Hepatocyte (in vitro differentiated cells): ENCODE measurements around the gene PIF1. TPM values are rescaled to one million over a fixed set of nuclear protein-coding genes. Genes with fewer than 3 reads are reported as not detected.
A peak's percentile ranks its signal among the peaks of the same experiment; 100 is the strongest.

Source experiments
- DNase-seq: peaks from one replicate; pipeline ENCODE4 v3.0.0-alpha.2; 2016; ENCODE audit warnings: low spot score
- H2AFZ ChIP-seq: fragments of 200-600 bp; sonication (generic); 2 replicates; pipeline ENCODE4 v1.6.0; 2016; ENCODE audit warnings: antibody characterized with exemption, mild to moderate bottlenecking
- H3K27ac ChIP-seq: fragments of 200-600 bp; sonication (generic); 2 replicates; pipeline ENCODE4 v1.5.1; 2016; ENCODE audit warnings: mild to moderate bottlenecking
- H3K27me3 ChIP-seq: fragments of 200-600 bp; sonication (generic); 2 replicates; pipeline ENCODE4 v1.6.1; 2016
- H3K36me3 ChIP-seq: fragments of 200-600 bp; sonication (generic); replicated peaks from 2 replicates; pipeline ENCODE4 v1.5.1; 2016; ENCODE audit warnings: low read depth; ENCODE audit not compliant: insufficient read depth
- H3K4me1 ChIP-seq: fragments of 200-600 bp; sonication (generic); 2 replicates; pipeline ENCODE4 v1.5.1; 2016; ENCODE audit warnings: mild to moderate bottlenecking, moderate library complexity; ENCODE audit not compliant: insufficient read depth
- H3K4me2 ChIP-seq: fragments of 200-600 bp; sonication (generic); 2 replicates; pipeline ENCODE4 v1.6.0; 2016
- H3K4me3 ChIP-seq: fragments of 200-600 bp; sonication (generic); 2 replicates; pipeline ENCODE4 v1.5.1; 2016; ENCODE audit warnings: mild to moderate bottlenecking
- H3K79me2 ChIP-seq: fragments of 200-600 bp; sonication (generic); 2 replicates; pipeline ENCODE4 v1.6.0; 2017; ENCODE audit warnings: mild to moderate bottlenecking
- H3K9me2 ChIP-seq: fragments of 200-600 bp; sonication (generic); replicated peaks from 2 replicates; pipeline ENCODE4 v1.6.0; 2017; ENCODE audit warnings: mild to moderate bottlenecking; ENCODE audit not compliant: insufficient read depth
- H3K9me3 ChIP-seq: fragments of 200-600 bp; sonication (generic); 2 replicates; pipeline ENCODE4 v1.5.1; 2016; ENCODE audit warnings: low read depth, mild to moderate bottlenecking
- H4K20me1 ChIP-seq: fragments of 200-600 bp; sonication (generic); 2 replicates; pipeline ENCODE4 v1.6.0; 2016; ENCODE audit warnings: mild to moderate bottlenecking; ENCODE audit not compliant: insufficient read depth, poor library complexity, severe bottlenecking
- CTCF ChIP-seq: fragments of 200-600 bp; sonication (generic); IDR thresholded peaks from 2 replicates; pipeline ENCODE4 v1.5.1; 2016; ENCODE audit warnings: antibody characterized with exemption, mild to moderate bottlenecking; ENCODE audit not compliant: poor library complexity
- EZH2 ChIP-seq: fragments of 200-600 bp; sonication (generic); IDR thresholded peaks from 2 replicates; pipeline ENCODE4 v1.6.1; 2016; ENCODE audit warnings: antibody characterized with exemption, mild to moderate bottlenecking, borderline replicate concordance
- EZH2phosphoT487 ChIP-seq: fragments of 200-600 bp; sonication (generic); IDR thresholded peaks from one replicate; pipeline ENCODE4 v1.6.1; 2018; ENCODE audit warnings: antibody characterized with exemption, mild to moderate bottlenecking, low read depth, moderate library complexity; ENCODE audit not compliant: unreplicated experiment, severe bottlenecking
- WGBS: methylation state at CpG from one replicate; pipeline ENCODE4 v1.1.6; 2016; ENCODE audit warnings: low lambda C conversion rate; ENCODE audit errors: missing lambda C conversion rate; 5-methylcytosine and 5-hydroxymethylcytosine counted together
- polyA plus RNA-seq: library from polyadenylated mRNA; unstranded; fragments of >200 nt; fragmentation: Nextera tagmentation; extraction: Ambion mirVana; gene quantifications from 2 replicates; pipeline ENCODE4 v1.2.1, GENCODE V29; 2016
- total RNA-seq: library from RNA; depleted of rRNA; stranded (reverse); fragments of >200 nt; gene quantifications from 2 replicates; pipeline ENCODE4 v1.2.3, GENCODE V29; 2014

Gene PIF1
- total and polyA plus RNA-seq, 2 experiments from 2014 or later, result 1.5 to 3.3 TPM

GRCh38 chr15:64779024-64779423, 46.4 kb downstream of the PIF1 start:
- Histone ChIP-seq H3K9me2 (no peaks in the 10 kb centered on the region), H3K36me3 (no peaks in the 10 kb centered on the region), H3K9me3 (no peaks in the 10 kb centered on the region), H2AFZ (no peak overlapping the region), H3K4me2 (no peak overlapping the region), H3K4me3 (no peak overlapping the region), H4K20me1 (no peaks in the 10 kb centered on the region), H3K4me1 (peaks cover 6% of the 10 kb centered on the region), H3K27me3 (no peaks in the 10 kb centered on the region), H3K79me2 (no peaks in the 10 kb centered on the region), H3K27ac (no peak overlapping the region)
- TF ChIP-seq CTCF, result no peak
- no peak for TF ChIP-seq EZH2phosphoT487
- no peak for TF ChIP-seq EZH2
- WGBS, result 51% methylated on average over 2 of the region's 2 CpGs
- DNase-seq, result no peak

GRCh38 chr15:64776402-64776786, 49.1 kb downstream of the PIF1 start:
- Histone ChIP-seq H3K9me2 (no peaks in the 10 kb centered on the region), H3K36me3 (no peaks in the 10 kb centered on the region), H3K27ac (no peak overlapping the region), H3K9me3 (no peaks in the 10 kb centered on the region), H3K4me2 (peak overlapping the region; percentile 100), H3K79me2 (peaks cover 3% of the 10 kb centered on the region), H4K20me1 (no peaks in the 10 kb centered on the region), H3K27me3 (no peaks in the 10 kb centered on the region), H3K4me3 (peak overlapping the region; percentile 99), H3K4me1 (peaks cover 6% of the 10 kb centered on the region), H2AFZ (peak overlapping the region; percentile 99)
- TF ChIP-seq EZH2 (no peak), EZH2phosphoT487 (no peak)
- no peak for DNase-seq
- WGBS, result 9% methylated on average over 25 of the region's 25 CpGs

- Histone ChIP-seq H3K4me1 (peaks cover 6% of the 10 kb centered on the region), H3K9me2 (no peaks in the 10 kb centered on the region), H3K4me2 (peak within 1 kb of the TSS; percentile 100), H3K27ac (peak within 1 kb of the TSS; percentile 70), H4K20me1 (no peaks in the 10 kb centered on the region), H3K27me3 (no peaks in the 10 kb centered on the region), H3K4me3 (peak within 1 kb of the TSS; percentile 99), H3K36me3 (no peaks in the 10 kb centered on the region), H3K9me3 (no peaks in the 10 kb centered on the region), H2AFZ (peak within 1 kb of the TSS; percentile 99), H3K79me2 (peaks cover 5% of the 10 kb centered on the region)
- under 1% methylated on average over 42 of the region's 90 CpGs for WGBS
- TF ChIP-seq CTCF, result no peak
- TF ChIP-seq EZH2phosphoT487, result no peak
- DNase-seq, result peak; percentile 57
These were observed 49.7 kb downstream of the PIF1 start, which contains the start of gene RBPMS2 for GRCh38 chr15:64775551-64776401. RBPMS2 (minus strand) TSS chr15:64775589; CDS start chr15:64775319, 270 bp downstream.

- Histone ChIP-seq H3K4me1 (peaks cover 6% of the 10 kb centered on the region), H3K4me3 (peak overlapping the region; percentile 85), H3K27ac (peak overlapping the region; percentile 67), H3K9me2 (no peaks in the 10 kb centered on the region), H3K9me3 (no peaks in the 10 kb centered on the region), H3K79me2 (peaks cover 5% of the 10 kb centered on the region), H2AFZ (peak overlapping the region; percentile 63), H3K36me3 (no peaks in the 10 kb centered on the region), H3K27me3 (no peaks in the 10 kb centered on the region), H3K4me2 (peak overlapping the region; percentile 86), H4K20me1 (no peaks in the 10 kb centered on the region)
- TF ChIP-seq EZH2, result no peak
- no peak for TF ChIP-seq CTCF
- no peak for TF ChIP-seq EZH2phosphoT487
- WGBS, result 3% methylated on average over 52 of the region's 115 CpGs
- peak; percentile 51 for DNase-seq
These were observed 50.6 kb downstream of the PIF1 start for GRCh38 chr15:64774629-64775493.
